GM12872 (cell line): ENCODE data around the gene RAB37.
A peak's percentile ranks its signal among the peaks of the same experiment; 100 is the strongest.

ENCODE experiments used
- CTCF ChIP-seq: IDR thresholded peaks from 3 replicates; pipeline ENCODE4 v1.5.1; 2011; ENCODE audit warnings: low read depth, mild to moderate bottlenecking, low read length, moderate library complexity; ENCODE audit not compliant: insufficient read depth

Gene RAB37, protein sequence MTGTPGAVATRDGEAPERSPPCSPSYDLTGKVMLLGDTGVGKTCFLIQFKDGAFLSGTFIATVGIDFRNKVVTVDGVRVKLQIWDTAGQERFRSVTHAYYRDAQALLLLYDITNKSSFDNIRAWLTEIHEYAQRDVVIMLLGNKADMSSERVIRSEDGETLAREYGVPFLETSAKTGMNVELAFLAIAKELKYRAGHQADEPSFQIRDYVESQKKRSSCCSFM

DNA sequence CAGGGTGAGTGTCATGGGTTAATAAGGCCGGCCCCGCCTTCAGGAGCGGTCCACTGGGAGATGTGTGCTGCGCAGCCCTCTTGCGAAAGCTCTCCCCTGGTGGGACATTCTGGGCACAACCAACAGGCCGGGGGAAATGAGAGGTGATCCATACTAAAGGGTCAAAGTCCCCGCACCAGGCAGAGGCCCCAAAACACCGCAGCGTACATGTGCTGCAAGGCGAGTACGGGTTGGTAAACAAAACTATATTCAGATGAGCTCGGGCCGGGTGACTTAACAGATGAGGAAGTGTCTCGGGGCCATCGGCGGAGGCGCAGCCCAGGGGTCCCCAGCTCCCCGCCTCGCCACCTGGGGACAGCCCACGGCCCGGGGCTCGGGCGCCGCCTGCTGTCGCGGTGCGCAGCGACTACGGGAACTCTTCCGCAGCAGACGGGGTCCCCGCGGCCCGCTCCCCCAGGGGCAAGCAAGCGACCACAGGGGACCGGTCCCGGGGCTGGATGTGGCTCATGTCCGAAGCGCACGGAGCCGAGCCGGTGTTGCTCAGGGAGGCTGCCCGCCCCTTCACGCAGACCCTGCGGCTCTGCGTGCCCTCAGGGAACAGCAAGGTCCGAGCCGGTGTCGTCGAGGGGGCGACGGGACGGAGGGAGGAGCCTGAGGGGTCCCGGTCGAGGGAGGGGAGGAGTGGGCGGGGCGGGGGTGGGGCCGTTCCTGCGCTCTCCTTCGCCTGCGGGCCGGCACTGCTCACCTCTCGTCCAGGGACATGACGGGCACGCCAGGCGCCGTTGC is at the start of gene RAB37:
TSS of gene RAB37 (plus strand) at position 744 of the 786 bp plus-strand sequence. CDS start at position 761, 17 bp downstream.
- TF ChIP-seq CTCF = peak; percentile 64

- TF ChIP-seq CTCF = no peak
These were observed 49.2 kb upstream of the RAB37 start for GRCh38 chr17:74687886-74688285.

- no peak for TF ChIP-seq CTCF
These were observed 46.6 kb upstream of the RAB37 start for GRCh38 chr17:74690409-74690825.

DNA sequence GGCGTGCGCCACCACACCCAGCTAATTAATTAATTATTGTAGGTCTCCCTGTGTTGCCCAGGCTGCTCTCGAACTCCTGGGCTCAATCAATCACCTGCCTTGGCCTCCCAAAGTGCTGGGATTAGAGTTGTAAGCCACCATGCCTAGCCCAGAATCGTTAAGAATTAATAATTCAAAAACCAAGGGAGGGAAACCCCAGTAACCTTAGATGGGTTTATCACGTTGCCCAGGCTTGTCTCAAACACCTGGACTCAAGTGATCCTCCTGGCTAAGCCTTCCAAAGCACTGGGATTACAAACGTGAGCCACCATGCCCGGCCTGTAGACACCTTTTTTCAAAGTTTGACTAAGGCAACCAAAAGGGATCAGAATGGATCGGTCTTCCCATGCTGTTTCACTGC is 45.9 kb upstream of the RAB37 start:
- TF ChIP-seq CTCF = no peak

GRCh38 chr17:74694081-74694480 is 43.0 kb upstream of the RAB37 start:
- TF ChIP-seq CTCF = no peak

DNA sequence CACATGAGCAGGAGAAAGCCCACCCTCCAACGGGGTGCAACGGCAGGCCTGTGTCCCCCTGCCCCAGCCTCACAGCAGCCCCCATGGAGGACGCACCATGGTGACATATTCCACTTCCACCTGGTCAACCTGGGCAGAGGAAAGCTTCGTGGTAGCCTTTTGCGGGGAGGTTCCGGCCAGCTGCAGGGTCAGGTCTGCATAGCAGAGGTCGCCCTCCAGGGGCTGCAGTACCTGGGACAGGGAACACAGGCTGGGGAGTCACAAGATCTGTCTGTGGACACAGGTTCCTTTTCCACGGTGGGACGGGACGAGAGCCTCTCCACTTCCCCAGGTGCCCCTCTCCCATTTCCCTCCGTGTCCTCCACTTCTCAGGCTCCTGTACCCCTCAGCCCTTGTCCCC is 41.4 kb upstream of the RAB37 start:
- no peak for TF ChIP-seq CTCF

DNA sequence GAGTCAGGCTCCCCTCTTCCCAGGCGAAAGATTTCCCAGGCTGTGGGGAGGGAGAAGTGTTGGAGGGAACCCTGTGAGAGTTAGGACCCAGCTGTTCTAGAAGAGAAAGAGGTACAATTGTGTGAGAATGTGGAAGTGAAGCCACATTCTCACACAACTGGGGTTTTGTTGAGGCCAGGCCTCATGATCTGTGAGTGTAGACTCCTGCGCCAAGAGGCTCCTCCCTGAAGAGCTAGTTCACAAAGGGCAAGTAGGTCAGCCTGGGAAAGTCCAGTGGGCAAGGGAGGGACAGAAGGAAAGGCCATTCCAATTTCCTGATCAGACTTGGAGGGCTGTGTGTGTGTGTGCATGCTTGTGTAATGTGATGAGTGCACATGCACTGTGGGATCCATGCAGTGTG is 39.5 kb upstream of the RAB37 start:
- no peak for TF ChIP-seq CTCF
